DOHH2 (cell line): ENCODE data around the gene PCAT6.

Source experiments
- CTCF ChIP-seq: fragments of 200-600 bp; sonication (generic); IDR thresholded peaks from one replicate; pipeline ENCODE4 v1.5.1; 2014; ENCODE audit warnings: antibody characterized with exemption, mild to moderate bottlenecking, low read depth, low read length; ENCODE audit not compliant: poor library complexity, severe bottlenecking
- EZH2phosphoT487 ChIP-seq: fragments of 200-600 bp; sonication (generic); IDR thresholded peaks from 2 replicates; pipeline ENCODE4 v1.6.1; 2017; ENCODE audit warnings: borderline replicate concordance, mild to moderate bottlenecking, antibody characterized with exemption, low read length, moderate library complexity, mixed read lengths

GRCh38 chr1:202821467-202821866, 10.7 kb downstream of the PCAT6 start:
- no peak for TF ChIP-seq CTCF
- no peak for TF ChIP-seq EZH2phosphoT487
